Measurements from ENCODE around the gene STMND1. TPM values are rescaled to one million over a fixed set of nuclear protein-coding genes. Genes with fewer than 3 reads are reported as not detected.

STMND1 gene
- total and polyA plus RNA-seq, 2 of the 4 experiments (the other 2 are of a cell fraction): not detected

DNA sequence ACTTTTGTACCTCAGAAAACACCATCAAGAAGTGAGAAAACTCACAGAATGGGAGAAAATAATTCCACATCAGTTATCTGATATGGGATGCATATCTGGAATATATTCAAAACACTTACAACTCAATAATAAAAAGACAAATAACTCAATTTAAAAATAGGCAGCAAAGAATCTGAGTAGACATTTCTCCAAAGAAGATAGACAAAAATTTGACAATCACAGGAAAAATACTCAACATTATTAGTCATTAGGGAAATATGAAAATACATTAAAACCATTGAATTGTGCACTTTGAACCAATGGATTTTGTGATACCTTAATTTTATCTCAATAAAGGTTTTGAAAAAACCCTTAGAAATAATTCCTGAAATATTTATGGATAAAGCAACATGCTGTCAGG is 36.9 kb upstream of the STMND1 start:
- Histone ChIP-seq H3K14ac (replicated peaks; ENCODE audit: low read depth, low read length) (no peak overlapping the region), H3K27me3 (ENCODE audit: control insufficient read depth, insufficient read depth, low read length) (peaks cover 1% of the 10 kb centered on the region; the same call in 1 of the 2 replicates), H4K5ac (ENCODE audit: low read depth, low read length) (no peak overlapping the region), H2AK5ac (ENCODE audit: low read depth, low read length) (no peak overlapping the region), H3K79me1 (ENCODE audit: low read depth in 1 of 2, low read length in 2 of 2) (no peaks in the 10 kb centered on the region), H3K23ac (ENCODE audit: low read depth, low read length) (no peak overlapping the region), H3K4me3 (ENCODE audit: insufficient read depth, low read depth, low read length) (no peak overlapping the region), H3K9me1 (ENCODE audit: insufficient read depth, low read length) (no peaks in the 10 kb centered on the region), H2BK20ac (ENCODE audit: low read depth, low read length) (no peak overlapping the region), H3K56ac (ENCODE audit: extremely low read depth, insufficient read depth, low read length) (no peak overlapping the region), H3K4me1 (ENCODE audit: control insufficient read depth, insufficient read depth, low read length) (no peaks in the 10 kb centered on the region), H2AFZ (replicated peaks; ENCODE audit: low read length, poor library complexity) (no peak overlapping the region), H2BK120ac (ENCODE audit: low read depth, low read length) (no peak overlapping the region), H3K27ac (ENCODE audit: insufficient read depth, low read length) (no peak overlapping the region), H3K9ac (ENCODE audit: low read depth, low read length) (no peak overlapping the region), H2BK15ac (ENCODE audit: low read depth, low read length) (no peak overlapping the region), H2BK5ac (ENCODE audit: low read depth, low read length, poor library complexity, severe bottlenecking) (no peak overlapping the region), H4K8ac (ENCODE audit: low read depth in 2 of 2, low read length in 2 of 2) (no peak overlapping the region), H3K9me3 (ENCODE audit: control insufficient read depth, insufficient read depth, low read length) (peaks cover 3% of the 10 kb centered on the region), H3K18ac (ENCODE audit: low read depth, low read length) (no peak overlapping the region), H3K4ac (ENCODE audit: low read depth, low read length) (no peak overlapping the region), H3K4me2 (ENCODE audit: low read depth, low read length) (no peak overlapping the region), H4K91ac (ENCODE audit: insufficient read depth, low read depth, low read length) (no peak overlapping the region), H2AK9ac (replicated peaks; ENCODE audit: low read depth, low read length, poor library complexity) (no peak overlapping the region), H3K36me3 (ENCODE audit: control insufficient read depth, insufficient read depth, low read length) (no peaks in the 10 kb centered on the region), H4K20me1 (ENCODE audit: insufficient read depth, low read length) (no peaks in the 10 kb centered on the region)
- ATAC-seq (ENCODE audit: low read depth) (no peak), DNase-seq (no peak)
- POLR2A ChIA-PET (ENCODE audit: unreplicated experiment): no interaction called here
- TF ChIP-seq MAFK (IDR thresholded peaks at IDR 0.05; ENCODE audit: low read depth, low read length): no peak
- no peak for TF ChIP-seq SMC3 (IDR thresholded peaks at IDR 0.05; ENCODE audit: low read depth, low read length)
- TF ChIP-seq NFE2L2 (IDR thresholded peaks at IDR 0.05; ENCODE audit: low read depth, low read length): no peak
- no peak for TF ChIP-seq RCOR1 (IDR thresholded peaks at IDR 0.05; ENCODE audit: insufficient replicate concordance, low read length)
- no peak for TF ChIP-seq FOS (IDR thresholded peaks at IDR 0.05; ENCODE audit: low read depth, low read length)
- TF ChIP-seq, protein P1, sequence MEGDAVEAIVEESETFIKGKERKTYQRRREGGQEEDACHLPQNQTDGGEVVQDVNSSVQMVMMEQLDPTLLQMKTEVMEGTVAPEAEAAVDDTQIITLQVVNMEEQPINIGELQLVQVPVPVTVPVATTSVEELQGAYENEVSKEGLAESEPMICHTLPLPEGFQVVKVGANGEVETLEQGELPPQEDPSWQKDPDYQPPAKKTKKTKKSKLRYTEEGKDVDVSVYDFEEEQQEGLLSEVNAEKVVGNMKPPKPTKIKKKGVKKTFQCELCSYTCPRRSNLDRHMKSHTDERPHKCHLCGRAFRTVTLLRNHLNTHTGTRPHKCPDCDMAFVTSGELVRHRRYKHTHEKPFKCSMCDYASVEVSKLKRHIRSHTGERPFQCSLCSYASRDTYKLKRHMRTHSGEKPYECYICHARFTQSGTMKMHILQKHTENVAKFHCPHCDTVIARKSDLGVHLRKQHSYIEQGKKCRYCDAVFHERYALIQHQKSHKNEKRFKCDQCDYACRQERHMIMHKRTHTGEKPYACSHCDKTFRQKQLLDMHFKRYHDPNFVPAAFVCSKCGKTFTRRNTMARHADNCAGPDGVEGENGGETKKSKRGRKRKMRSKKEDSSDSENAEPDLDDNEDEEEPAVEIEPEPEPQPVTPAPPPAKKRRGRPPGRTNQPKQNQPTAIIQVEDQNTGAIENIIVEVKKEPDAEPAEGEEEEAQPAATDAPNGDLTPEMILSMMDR (conservative IDR thresholded peaks at IDR 0.05; ENCODE audit: low read depth, low read length): no peak
- no peak for TF ChIP-seq BHLHE40 (IDR thresholded peaks at IDR 0.05; ENCODE audit: low read depth, low read length)
- TF ChIP-seq, protein P2, sequence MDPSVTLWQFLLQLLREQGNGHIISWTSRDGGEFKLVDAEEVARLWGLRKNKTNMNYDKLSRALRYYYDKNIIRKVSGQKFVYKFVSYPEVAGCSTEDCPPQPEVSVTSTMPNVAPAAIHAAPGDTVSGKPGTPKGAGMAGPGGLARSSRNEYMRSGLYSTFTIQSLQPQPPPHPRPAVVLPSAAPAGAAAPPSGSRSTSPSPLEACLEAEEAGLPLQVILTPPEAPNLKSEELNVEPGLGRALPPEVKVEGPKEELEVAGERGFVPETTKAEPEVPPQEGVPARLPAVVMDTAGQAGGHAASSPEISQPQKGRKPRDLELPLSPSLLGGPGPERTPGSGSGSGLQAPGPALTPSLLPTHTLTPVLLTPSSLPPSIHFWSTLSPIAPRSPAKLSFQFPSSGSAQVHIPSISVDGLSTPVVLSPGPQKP (IDR thresholded peaks at IDR 0.05; ENCODE audit: borderline replicate concordance, low read depth, low read length): no peak
- TF ChIP-seq CHD1 (IDR thresholded peaks at IDR 0.05; ENCODE audit: low read depth, low read length): no peak
- no peak for TF ChIP-seq CEBPB (IDR thresholded peaks at IDR 0.05; ENCODE audit: low read depth, low read length)
- BruUV-seq (replicated peaks): no TSS peak
- in situ Hi-C loops (cut with MboI; ENCODE audit: low sequenced_read_pairs): no loop called here
- CTCF ChIA-PET: no interaction called here
- intact Hi-C loops (cut with micrococcal nuclease): no loop called here
- dilution Hi-C loops (cut with HindIII; ENCODE audit: low sequenced_read_pairs, unreplicated experiment): no loop called here

All from IMR-90 (cell line).